NB4 (cell line): ENCODE measurements around the gene ATP11A.

Source experiments
- CTCF ChIP-seq: IDR thresholded peaks from one replicate; pipeline ENCODE4 v1.5.1; 2012; ENCODE audit warnings: low read depth, low read length
- MYC ChIP-seq: IDR thresholded peaks from 2 replicates; pipeline ENCODE4 v1.6.1; 2011; ENCODE audit warnings: low read depth, low read length
- POLR2A ChIP-seq: IDR thresholded peaks from 2 replicates; pipeline ENCODE4 v1.6.1; 2011; ENCODE audit warnings: mild to moderate bottlenecking; ENCODE audit not compliant: insufficient read length; ENCODE audit errors: extremely low read depth

- TF ChIP-seq CTCF (no peak), POLR2A (no peak), MYC (no peak)
These were observed 14.5 kb upstream of the ATP11A start for GRCh38 chr13:112675366-112675756.
